GM12878 (cell line): ENCODE results near the gene XRRA1.

Experiments used
- ASH2L ChIP-seq: fragments of 300-600, 200-600 bp; sonication (generic); IDR thresholded peaks from 2 replicates; pipeline ENCODE4 v1.6.1; 2017; ENCODE audit warnings: low read depth, mild to moderate bottlenecking, borderline replicate concordance
- BMI1 ChIP-seq: fragments of 450-650 bp; IDR thresholded peaks from 2 replicates; pipeline ENCODE4 v1.6.1; 2016; ENCODE audit warnings: mild to moderate bottlenecking, moderate library complexity, borderline replicate concordance
- ELK1 ChIP-seq: IDR thresholded peaks from 2 replicates; pipeline ENCODE4 v1.6.1; 2012; ENCODE audit warnings: low read depth, low read length, improper control_type of control experiment
- EZH2 ChIP-seq: IDR thresholded peaks from 2 replicates; pipeline ENCODE4 v1.6.1; 2012; ENCODE audit warnings: low read depth, mild to moderate bottlenecking, control low read depth, inconsistent platforms, low read length, borderline replicate concordance; ENCODE audit not compliant: control insufficient read depth
- NBN ChIP-seq: fragments of 450-650 bp; IDR thresholded peaks from 2 replicates; pipeline ENCODE4 v1.6.1; 2016
- POLR2A ChIP-seq: IDR thresholded peaks from 2 replicates; pipeline ENCODE4 v1.6.1; 2011; ENCODE audit warnings: low read depth, mild to moderate bottlenecking, low read length
- SRF ChIP-seq, 2 experiments: IDR thresholded peaks; 2 replicates each; pipeline ENCODE4 v1.6.1; 2011; ENCODE audit warnings: low read depth in 2 of 2, low read length in 2 of 2, mild to moderate bottlenecking in 1 of 2, moderate library complexity in 1 of 2
- TARDBP ChIP-seq: IDR thresholded peaks from 2 replicates; pipeline ENCODE4 v1.6.1; 2016; ENCODE audit warnings: borderline replicate concordance
- YY1 ChIP-seq: IDR thresholded peaks from 2 replicates; pipeline ENCODE4 v1.6.1; 2011; ENCODE audit warnings: low read depth, mild to moderate bottlenecking, low read length
- TF ChIP-seq, protein P1 (sequence below), 3 experiments: IDR thresholded peaks in 2 of 3; conservative IDR thresholded peaks in 1 of 3; 2 replicates each; pipeline ENCODE4 v1.5.1; 2011; ENCODE audit warnings: low read depth in 3 of 3, low read length in 3 of 3, mild to moderate bottlenecking in 3 of 3, control low read depth in 2 of 3, moderate library complexity in 2 of 3, inconsistent platforms in 1 of 3, mixed read lengths in 1 of 3; ENCODE audit not compliant: control insufficient read depth in 2 of 3, insufficient read depth in 1 of 3; ENCODE audit errors: extremely low read depth in 1 of 3
- TF ChIP-seq, protein P2 (sequence below): fragments of 150-350 bp; IDR thresholded peaks from 2 replicates; pipeline ENCODE4 v1.6.1; 2016; ENCODE audit warnings: low read depth, low read length

GRCh38 chr11:74984070-74984469 lies 35.2 kb upstream of the XRRA1 start:
- no peak for TF ChIP-seq SRF (IDR thresholded peaks at IDR 0.05; ENCODE audit: low read depth in 2 of 2, low read length in 2 of 2)
- TF ChIP-seq ASH2L: no peak
- TF ChIP-seq YY1: no peak
- no peak for TF ChIP-seq NBN
- no peak for TF ChIP-seq BMI1
- TF ChIP-seq, protein P1, sequence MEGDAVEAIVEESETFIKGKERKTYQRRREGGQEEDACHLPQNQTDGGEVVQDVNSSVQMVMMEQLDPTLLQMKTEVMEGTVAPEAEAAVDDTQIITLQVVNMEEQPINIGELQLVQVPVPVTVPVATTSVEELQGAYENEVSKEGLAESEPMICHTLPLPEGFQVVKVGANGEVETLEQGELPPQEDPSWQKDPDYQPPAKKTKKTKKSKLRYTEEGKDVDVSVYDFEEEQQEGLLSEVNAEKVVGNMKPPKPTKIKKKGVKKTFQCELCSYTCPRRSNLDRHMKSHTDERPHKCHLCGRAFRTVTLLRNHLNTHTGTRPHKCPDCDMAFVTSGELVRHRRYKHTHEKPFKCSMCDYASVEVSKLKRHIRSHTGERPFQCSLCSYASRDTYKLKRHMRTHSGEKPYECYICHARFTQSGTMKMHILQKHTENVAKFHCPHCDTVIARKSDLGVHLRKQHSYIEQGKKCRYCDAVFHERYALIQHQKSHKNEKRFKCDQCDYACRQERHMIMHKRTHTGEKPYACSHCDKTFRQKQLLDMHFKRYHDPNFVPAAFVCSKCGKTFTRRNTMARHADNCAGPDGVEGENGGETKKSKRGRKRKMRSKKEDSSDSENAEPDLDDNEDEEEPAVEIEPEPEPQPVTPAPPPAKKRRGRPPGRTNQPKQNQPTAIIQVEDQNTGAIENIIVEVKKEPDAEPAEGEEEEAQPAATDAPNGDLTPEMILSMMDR (IDR thresholded peaks at IDR 0.05 in 2 of 3, conservative IDR thresholded peaks at IDR 0.05 in 1 of 3; ENCODE audit: control insufficient read depth in 2 of 3, extremely low read depth in 1 of 3, insufficient read depth in 1 of 3, low read depth in 3 of 3, low read length in 3 of 3): no peak
- no peak for TF ChIP-seq TARDBP
- TF ChIP-seq EZH2: no peak
- TF ChIP-seq, protein P2, sequence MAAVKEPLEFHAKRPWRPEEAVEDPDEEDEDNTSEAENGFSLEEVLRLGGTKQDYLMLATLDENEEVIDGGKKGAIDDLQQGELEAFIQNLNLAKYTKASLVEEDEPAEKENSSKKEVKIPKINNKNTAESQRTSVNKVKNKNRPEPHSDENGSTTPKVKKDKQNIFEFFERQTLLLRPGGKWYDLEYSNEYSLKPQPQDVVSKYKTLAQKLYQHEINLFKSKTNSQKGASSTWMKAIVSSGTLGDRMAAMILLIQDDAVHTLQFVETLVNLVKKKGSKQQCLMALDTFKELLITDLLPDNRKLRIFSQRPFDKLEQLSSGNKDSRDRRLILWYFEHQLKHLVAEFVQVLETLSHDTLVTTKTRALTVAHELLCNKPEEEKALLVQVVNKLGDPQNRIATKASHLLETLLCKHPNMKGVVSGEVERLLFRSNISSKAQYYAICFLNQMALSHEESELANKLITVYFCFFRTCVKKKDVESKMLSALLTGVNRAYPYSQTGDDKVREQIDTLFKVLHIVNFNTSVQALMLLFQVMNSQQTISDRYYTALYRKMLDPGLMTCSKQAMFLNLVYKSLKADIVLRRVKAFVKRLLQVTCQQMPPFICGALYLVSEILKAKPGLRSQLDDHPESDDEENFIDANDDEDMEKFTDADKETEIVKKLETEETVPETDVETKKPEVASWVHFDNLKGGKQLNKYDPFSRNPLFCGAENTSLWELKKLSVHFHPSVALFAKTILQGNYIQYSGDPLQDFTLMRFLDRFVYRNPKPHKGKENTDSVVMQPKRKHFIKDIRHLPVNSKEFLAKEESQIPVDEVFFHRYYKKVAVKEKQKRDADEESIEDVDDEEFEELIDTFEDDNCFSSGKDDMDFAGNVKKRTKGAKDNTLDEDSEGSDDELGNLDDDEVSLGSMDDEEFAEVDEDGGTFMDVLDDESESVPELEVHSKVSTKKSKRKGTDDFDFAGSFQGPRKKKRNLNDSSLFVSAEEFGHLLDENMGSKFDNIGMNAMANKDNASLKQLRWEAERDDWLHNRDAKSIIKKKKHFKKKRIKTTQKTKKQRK: no peak
- no peak for TF ChIP-seq POLR2A
- no peak for TF ChIP-seq ELK1
